NCI-H2171 (cell line): ENCODE results near the gene RGCC.
"Not testable (repeated sequence)": the region's sequence is repeated elsewhere in the genome, so short reads cannot be mapped to it uniquely, and the experiment has no call there.

ENCODE experiments used
- DNase-seq: peaks from one replicate; lab custom pipeline; 2025; lab: John Stamatoyannopoulos, UW

RGCC gene

GRCh38 chr13:41456768-41457588 is at the start of gene RGCC:
RGCC (plus strand) TSS chr13:41457550; CDS start chr13:41457708, 158 bp downstream.
- no peak for DNase-seq

DNA sequence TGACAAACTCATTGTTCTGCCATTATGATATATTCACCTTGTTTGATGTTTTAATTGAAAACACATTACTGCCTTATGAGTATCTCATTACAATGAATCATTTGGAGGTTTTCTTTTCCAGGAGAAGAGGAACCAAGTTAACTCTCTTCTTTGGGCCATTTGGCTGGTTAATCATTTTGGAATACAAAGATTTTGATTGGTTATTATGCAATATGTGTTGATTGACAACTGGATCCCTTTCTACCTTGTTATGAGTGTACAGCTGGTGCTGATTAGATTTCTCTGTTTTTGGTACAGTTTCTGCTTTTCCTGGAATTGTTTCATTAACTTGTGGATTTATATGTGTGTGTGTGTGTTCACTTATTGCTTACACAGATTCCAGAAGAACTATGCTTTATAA is 49.2 kb upstream of the RGCC start:
- DNase-seq, result no peak

- no peak for DNase-seq
These were observed 48.6 kb upstream of the RGCC start for GRCh38 chr13:41408746-41409145.

- no peak for DNase-seq
These were observed 47.7 kb upstream of the RGCC start for GRCh38 chr13:41409611-41410010.

DNA sequence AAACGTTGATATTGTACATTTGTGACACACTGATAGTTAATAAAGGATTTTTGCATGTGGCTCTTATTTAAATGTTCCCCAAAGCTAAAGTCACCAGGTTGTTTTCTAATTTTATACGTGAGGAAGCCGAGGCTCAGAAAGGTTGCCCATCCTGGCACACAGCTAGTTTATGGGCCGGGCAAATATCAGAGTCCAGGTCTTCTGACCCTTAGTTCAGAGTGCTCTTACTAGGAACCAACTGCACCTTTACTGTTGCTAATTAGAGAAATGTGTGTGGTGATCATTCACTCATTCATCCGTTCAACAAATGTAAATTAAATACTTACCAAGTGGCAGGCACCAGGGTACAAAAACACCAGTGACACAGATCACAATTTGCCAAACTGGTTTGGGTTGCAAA is 46.3 kb upstream of the RGCC start:
- DNase-seq, result no peak

DNA sequence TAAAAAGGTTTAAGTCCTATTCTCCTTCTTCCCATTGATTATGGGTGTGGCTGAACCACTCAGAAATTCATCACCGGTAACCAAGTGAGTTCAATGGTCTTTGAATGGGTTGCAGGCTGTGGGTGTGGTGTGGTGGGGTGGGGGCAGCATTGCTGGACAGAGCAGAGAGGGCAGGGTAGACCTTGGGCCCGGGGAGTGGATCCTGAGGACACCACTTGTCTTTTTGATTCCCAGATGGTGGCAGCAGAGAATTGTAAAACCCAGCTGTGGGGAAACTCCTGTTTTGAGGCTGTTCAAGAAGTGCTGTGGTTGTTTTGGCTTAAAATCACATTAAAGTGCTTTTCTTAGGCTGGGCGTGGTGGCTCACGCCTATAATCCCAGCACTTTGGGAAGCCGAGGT is 45.8 kb upstream of the RGCC start:
- no peak for DNase-seq

GRCh38 chr13:41413872-41414271 is 43.5 kb upstream of the RGCC start:
- DNase-seq, result no peak

GRCh38 chr13:41416276-41416675 is 41.1 kb upstream of the RGCC start:
- DNase-seq, result no peak

DNA sequence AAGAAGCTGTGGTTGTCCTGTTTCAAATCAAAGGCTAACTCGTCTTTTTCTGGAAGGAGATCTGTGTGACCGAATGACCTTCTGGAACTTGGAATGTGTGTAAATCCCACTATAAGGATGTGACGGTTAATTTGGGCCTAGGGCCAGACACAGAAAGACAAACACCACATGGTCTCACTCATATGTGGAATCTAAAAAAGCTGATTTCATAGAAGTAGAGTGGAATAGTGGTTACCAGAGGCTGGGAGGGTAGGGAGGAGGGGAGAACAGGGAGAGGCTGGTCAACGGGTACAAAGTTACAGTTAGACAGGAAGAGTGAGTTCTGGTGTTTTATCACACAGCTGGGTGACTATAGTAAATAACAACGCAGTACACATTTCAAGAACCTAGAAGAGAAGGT is 39.3 kb upstream of the RGCC start:
- no peak for DNase-seq

DNA sequence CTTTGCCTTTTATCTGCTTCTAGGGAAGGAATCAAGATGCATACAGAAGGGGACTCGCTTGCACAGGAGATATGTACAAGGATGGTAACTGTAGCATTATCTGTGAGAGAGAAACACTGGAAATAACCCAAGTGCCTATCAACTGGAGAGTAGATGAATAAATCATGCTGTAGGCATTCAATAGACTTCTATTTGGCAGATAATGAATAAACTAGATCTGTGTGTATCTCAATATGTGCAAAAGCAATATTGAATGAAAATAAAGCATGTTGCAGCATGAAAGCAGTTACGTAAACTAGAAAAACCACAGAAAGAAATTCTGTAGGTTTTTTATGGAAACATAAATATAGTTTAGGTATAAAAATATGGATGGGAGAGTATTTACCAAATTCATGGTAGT is 38.6 kb upstream of the RGCC start:
- DNase-seq, result no peak

GRCh38 chr13:41419206-41419605 is 38.1 kb upstream of the RGCC start:
- no peak for DNase-seq

DNA sequence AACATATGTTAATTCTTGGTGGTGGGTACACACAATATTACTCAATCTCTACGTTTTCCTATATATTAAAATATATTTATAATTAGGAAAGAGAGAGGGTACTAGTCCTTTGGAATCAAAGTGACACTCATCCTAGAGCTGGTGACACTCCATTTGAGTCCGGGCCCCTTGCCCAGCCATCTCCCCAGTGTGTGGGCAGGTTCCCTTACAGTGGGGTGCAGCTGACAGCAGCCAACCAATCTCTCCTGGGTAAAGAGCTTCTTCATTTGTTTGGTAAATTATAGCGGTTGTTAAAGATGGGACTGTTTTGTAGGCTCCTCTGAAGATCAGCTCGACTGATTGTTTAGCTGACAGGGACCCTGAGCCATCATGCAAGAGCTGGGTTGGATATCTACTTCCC is 37.2 kb upstream of the RGCC start:
- no peak for DNase-seq

- not testable (repeated sequence) for DNase-seq
These were observed 36.0 kb upstream of the RGCC start for GRCh38 chr13:41421330-41421729.

DNA sequence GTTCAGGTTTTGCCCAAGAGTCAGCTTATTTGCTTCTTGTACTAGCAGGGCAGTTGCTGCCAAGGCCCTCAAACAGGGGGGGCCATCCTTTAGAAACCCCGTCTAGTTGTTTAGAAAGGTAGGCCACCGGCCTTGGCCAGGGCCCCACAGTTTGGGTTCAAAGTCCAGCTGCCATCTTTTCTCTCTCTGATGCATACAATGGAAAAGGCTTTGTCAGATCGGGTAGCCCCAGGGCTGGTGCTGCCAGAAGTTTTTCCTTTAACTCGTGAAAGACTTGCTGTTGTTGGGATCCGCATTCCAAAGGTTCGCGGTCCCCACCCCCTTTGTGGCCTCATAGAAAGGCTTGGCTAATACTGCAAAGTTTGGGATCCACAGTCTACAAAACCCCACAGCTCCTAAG is 35.4 kb upstream of the RGCC start:
- DNase-seq, result not testable (repeated sequence)

DNA sequence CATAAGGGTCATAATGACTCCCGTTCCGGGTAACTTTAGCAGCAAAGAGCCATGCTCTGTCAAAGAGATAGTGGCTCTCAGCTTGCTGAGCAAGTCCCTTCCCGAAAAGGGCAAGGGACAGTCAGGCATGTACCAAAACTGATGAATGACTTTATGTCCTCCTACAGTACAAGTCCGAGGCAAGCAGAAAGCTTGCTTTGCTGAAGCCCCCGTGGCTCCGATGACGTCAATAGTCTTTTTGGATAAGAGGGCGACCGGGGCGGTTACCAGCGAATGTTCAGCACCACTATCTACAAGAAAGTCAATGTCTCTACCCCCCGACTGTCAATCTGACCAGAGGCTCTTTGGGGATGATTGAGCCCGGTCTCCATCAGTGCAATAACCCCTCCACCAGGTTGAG is 34.1 kb upstream of the RGCC start:
- DNase-seq, result not testable (repeated sequence)

DNA sequence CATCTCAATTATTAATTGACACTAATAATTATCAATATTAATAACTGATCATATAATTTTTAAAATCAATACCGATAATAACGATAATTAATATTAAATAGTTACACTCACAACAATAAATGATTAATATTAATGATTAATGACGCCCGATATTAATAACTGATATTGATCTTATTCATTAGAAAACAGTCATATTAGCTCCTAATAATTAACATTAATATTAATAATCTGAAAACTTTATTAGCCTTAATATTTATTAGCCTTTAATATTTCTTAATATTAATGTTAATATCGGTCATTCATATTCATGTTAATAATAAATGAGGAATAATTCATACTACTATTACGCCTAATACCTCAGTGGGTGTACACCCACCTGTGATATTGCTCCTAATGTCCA is 32.7 kb upstream of the RGCC start:
- DNase-seq, result not testable (repeated sequence)

GRCh38 chr13:41426047-41426446 is 31.3 kb upstream of the RGCC start:
- DNase-seq, result no peak

DNA sequence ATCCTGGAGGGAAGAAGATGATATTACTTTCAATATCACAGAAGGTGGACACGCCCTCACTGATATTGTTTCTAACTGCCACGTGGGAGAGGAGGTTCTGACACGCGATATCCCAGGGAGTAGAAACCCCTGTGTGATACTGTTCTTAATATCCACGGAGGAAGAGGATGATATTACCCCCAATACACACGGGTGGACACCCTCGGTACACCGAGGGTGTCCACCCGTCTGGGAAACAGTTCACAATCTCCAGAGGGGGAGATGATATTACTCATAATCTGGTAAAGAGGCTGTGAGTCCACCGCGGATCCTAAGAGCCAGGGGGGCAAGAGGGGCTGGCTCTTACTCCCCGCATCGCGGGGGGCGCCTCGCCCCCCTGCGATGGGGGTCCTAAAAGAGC is 29.7 kb upstream of the RGCC start:
- no peak for DNase-seq

DNA sequence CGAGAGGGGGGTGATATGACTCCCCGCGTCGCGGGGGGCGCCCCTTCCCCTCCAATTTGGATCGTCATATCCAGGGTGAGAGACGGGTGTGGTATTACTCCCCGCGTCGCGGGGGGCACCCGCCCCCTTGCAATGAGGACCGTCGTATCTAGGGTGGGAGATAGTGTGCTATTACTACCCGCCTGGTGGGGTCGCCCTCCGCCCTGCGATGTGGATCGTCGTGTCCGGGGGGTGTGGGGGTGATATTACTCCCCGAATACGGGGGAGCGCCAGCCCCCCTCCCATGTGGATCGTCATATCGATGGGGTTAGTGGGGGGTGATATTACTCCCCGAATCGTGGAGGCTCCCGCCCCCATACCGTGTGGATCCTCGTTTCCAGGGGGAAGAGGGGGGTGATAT is 29.2 kb upstream of the RGCC start:
- no peak for DNase-seq

DNA sequence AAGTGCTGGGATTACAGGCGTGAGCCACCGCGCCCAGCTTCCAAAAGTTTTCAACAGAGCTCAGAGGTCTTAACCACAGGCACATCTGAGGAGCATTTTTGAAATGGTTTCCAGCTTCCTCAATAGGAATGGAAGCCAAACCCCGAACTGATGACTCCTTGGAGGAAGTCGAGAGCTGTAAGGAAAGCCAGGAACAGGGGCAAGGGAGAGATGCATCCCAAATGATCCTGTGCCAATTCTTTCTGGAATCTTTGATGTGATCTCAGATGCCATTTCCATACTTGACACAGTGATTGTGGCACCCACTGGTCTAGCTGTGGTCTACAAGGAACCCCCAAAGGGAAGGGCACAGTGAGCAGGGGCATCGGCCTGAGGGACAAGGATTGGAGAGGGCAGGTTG is 23.3 kb upstream of the RGCC start:
- DNase-seq, result not testable (repeated sequence)

DNA sequence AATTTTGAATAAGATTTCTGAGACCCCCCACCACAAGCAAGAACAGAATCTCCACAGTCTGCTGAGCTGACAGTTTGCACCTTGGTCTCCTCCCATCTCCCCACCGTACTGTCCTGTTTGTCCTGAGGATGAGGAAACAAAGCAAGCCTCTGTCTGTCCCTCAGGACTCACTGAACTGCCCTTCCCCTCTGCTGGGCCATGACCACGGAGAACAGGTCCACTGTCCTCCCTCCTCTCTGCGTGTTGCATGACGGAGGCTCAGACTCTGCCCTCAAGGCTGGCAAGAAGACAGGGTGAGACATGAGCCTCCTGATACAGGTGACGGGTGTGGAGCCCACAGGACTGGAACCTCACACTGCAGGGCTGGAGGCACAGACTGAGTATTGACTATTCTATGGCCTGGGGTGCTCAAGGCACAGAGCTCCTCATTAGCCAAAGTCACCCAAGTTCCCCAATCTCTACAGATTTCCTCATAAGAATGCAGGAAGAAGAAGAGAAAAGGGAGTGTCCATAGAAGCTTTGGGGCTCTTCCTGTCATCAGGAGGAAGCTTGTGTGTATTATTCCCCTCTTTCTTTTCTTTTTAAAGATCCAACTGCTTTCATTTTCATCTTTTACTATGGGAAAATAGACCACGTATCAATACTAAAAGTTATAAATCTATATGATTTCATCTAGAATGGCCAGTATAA is 22.4 kb upstream of the RGCC start:
- DNase-seq, result no peak

DNA sequence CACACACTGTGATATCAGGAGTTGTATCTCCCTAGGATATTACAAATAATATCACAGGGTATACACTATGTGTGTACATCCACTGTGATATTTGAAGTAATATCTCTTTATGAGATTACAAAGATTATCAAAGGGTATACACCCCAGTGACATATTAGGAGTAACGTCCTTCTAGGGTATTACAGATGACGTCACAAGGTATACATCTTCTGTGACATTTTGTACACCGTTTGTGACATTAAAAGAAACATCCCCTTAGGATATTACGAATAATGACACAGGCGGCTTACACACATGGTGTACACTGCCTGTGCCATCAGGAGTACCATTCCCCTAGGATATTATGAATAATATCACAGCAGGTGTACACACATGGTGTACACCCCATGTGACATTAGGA is 13.4 kb upstream of the RGCC start:
- DNase-seq, result no peak

GRCh38 chr13:41452462-41452861 is 4.9 kb upstream of the RGCC start:
- no peak for DNase-seq

DNA sequence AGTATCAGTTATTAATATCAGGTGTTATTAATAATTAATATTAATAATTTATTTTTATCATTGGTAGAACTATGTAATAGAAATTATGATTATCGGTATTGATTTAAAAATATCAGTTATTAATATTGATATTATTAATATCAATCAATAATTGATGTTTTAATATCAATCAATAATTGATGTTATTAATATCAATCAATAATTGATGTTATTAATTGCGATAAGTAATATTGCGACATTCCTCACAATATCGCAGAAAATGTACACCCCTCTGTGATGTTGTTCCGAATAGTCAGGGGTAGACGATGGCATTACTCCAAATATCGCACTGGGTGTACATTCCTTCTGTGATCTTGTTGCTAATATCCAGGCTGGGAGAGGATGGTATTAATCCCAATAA is 3.7 kb upstream of the RGCC start:
- no peak for DNase-seq
